GM23338 (cell line): ENCODE data around the gene CIAO3.

Experiments
- CREB1 ChIP-seq: fragments of 250-450 bp; sonication (Bioruptor Pico); IDR thresholded peaks from 2 replicates; pipeline ENCODE4 v1.5.0; 2020; ENCODE audit warnings: low read depth, mild to moderate bottlenecking, moderate library complexity
- CTCF ChIP-seq, 2 experiments: fragments of 200-600 bp in 1 of 2; sonication (generic) in 1 of 2; conservative IDR thresholded peaks; 2 replicates each; pipeline versions ENCODE4 v1.5.1 to v1.6.1; 2016 to 2017; ENCODE audit warnings: antibody characterized with exemption in 2 of 2, low read depth in 2 of 2, mild to moderate bottlenecking in 2 of 2, moderate library complexity in 1 of 2
- ETS1 ChIP-seq: IDR thresholded peaks from 2 replicates; pipeline ENCODE4 v1.6.1; 2016; ENCODE audit warnings: antibody characterized with exemption
- EZH2 ChIP-seq: fragments of 200-600 bp; sonication (generic); IDR thresholded peaks from one replicate; pipeline ENCODE4 v1.8.0; 2017; ENCODE audit warnings: antibody characterized with exemption, mild to moderate bottlenecking, low read depth; ENCODE audit not compliant: unreplicated experiment
- EZH2phosphoT487 ChIP-seq: fragments of 200-600 bp; sonication (generic); IDR thresholded peaks from one replicate; pipeline ENCODE4 v1.8.1; 2018; ENCODE audit warnings: antibody characterized with exemption; ENCODE audit not compliant: unreplicated experiment
- JUNB ChIP-seq: IDR thresholded peaks from one replicate; pipeline ENCODE4 v1.6.1; 2016; ENCODE audit warnings: antibody characterized with exemption; ENCODE audit not compliant: unreplicated experiment
- NANOG ChIP-seq: IDR thresholded peaks from 2 replicates; pipeline ENCODE4 v1.6.1; 2016; ENCODE audit warnings: antibody characterized with exemption, borderline replicate concordance
- POLR2AphosphoS5 ChIP-seq: IDR thresholded peaks from 2 replicates; pipeline ENCODE4 v1.6.1; 2016; ENCODE audit warnings: antibody characterized with exemption, low read depth
- REST ChIP-seq: IDR thresholded peaks from one replicate; pipeline ENCODE4 v1.6.1; 2018; ENCODE audit warnings: antibody characterized with exemption; ENCODE audit not compliant: unreplicated experiment
- STAT1 ChIP-seq: IDR thresholded peaks from one replicate; pipeline ENCODE4 v1.6.1; 2016; ENCODE audit warnings: antibody characterized with exemption; ENCODE audit not compliant: unreplicated experiment
- ZNF114 ChIP-seq: fragments of 250-450 bp; sonication (Bioruptor Pico); IDR thresholded peaks from 2 replicates; pipeline ENCODE4 v1.5.0; 2020; ENCODE audit warnings: mild to moderate bottlenecking, moderate library complexity
- ZNF331 ChIP-seq: fragments of 250-450 bp; sonication (Bioruptor Pico); IDR thresholded peaks from 2 replicates; pipeline ENCODE4 v1.5.0; 2020; ENCODE audit warnings: low read depth, mild to moderate bottlenecking, moderate library complexity
- ZNF462 ChIP-seq: fragments of 250-450 bp; sonication (Bioruptor Pico); IDR thresholded peaks from 2 replicates; pipeline ENCODE4 v1.5.0; 2020; ENCODE audit warnings: mild to moderate bottlenecking, moderate library complexity

- TF ChIP-seq CTCF (conservative IDR thresholded peaks at IDR 0.05; ENCODE audit: low read depth in 2 of 2) (peak; percentile 59 to 82), ETS1 (peak; percentile 98), POLR2AphosphoS5 (peak; percentile 81), EZH2phosphoT487 (no peak), EZH2 (no peak), JUNB (no peak), REST (no peak), CREB1 (CRISPR knock-in tag) (peak; percentile 95), NANOG (no peak), ZNF114 (CRISPR knock-in tag) (no peak), STAT1 (no peak), ZNF462 (no peak), ZNF331 (CRISPR knock-in tag) (no peak)
Measured at GRCh38 chr16:740764-741505, at the start of gene CIAO3.
